ELF-1 (cell line): Measurements from ENCODE around the gene MFF.

Experiments
- DNase-seq: peaks from one replicate; pipeline ENCODE4 v3.0.0-alpha.2; 2016; ENCODE audit warnings: low read depth, low spot score

Gene MFF

DNA sequence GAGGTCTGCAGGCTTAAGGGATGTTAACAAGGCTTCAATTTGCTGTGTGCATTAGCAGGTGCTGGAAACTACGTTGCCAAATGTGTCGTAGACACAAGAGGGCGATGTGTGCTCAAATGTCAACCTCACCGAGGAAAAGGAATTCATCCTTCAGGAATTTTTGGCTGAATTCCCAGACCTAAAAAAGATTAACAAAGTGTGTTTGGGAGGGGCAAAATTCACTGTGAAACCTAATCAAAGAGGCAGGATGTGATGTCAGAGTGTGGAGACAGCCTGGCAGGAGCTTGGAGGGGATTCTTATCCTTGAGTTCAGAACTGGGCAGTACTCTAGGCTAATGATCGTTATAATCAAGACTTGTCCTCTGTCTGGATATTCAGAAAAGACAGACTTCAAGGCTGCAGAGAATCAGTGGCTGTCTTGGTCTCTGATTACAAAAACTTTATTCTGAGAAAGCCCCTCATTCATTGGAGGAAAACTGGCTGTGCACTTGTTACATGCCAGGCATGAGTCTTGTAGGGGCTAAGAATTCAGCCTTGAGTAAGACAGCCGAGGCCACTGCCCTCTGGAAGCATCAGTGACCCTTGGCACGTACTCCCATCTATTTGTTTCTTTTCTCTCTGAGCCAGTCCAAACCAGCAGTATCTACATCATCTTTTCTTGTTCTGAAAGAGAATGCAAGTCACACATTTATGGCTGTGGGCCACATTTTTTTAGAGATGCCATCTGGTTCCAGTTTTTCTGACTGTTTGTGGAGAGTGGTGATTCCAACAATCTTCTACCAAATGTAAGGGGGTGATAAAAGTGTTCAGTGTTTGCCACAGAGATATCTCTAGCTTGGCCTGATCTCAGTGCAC is 81.4 kb downstream of the MFF start:
- peak; percentile 85 for DNase-seq
